NCI-H2227 (cell line): Measurements from ENCODE around the gene THBS4.

Source experiments
- DNase-seq: peaks from one replicate; lab custom pipeline; 2025; ENCODE audit not compliant: unreplicated experiment; lab: John Stamatoyannopoulos, UW

Gene THBS4

GRCh38 chr5:80034962-80035821 lies at the start of gene THBS4:
THBS4 (plus strand) TSS chr5:80035348; CDS start chr5:80035538, 190 bp downstream.
- DNase-seq: peak; percentile 16

GRCh38 chr5:79986260-79986659 lies 48.9 kb upstream of the THBS4 start:
- no peak for DNase-seq

- no peak for DNase-seq
Observed at GRCh38 chr5:79990205-79990597, 44.9 kb upstream of the THBS4 start.

- peak; percentile 94 for DNase-seq
Observed at GRCh38 chr5:79990598-79991507, 44.3 kb upstream of the THBS4 start, which contains the start of gene MTX3. MTX3 (minus strand) TSS chr5:79991262; CDS start chr5:79991238, 24 bp downstream.

GRCh38 chr5:79992891-79993657 lies 42.1 kb upstream of the THBS4 start:
- no peak for DNase-seq

GRCh38 chr5:79999722-80000121 lies 35.4 kb upstream of the THBS4 start:
- DNase-seq: no peak

- no peak for DNase-seq
Observed at GRCh38 chr5:80002677-80003076, 32.5 kb upstream of the THBS4 start.

GRCh38 chr5:80008995-80009765 lies 26.0 kb upstream of the THBS4 start:
- no peak for DNase-seq

- no peak for DNase-seq
Observed at GRCh38 chr5:80010754-80011392, 24.3 kb upstream of the THBS4 start.

- DNase-seq: no peak
Observed at GRCh38 chr5:80025069-80025468, 10.1 kb upstream of the THBS4 start.

GRCh38 chr5:80026841-80027240 lies 8.3 kb upstream of the THBS4 start:
- no peak for DNase-seq

- no peak for DNase-seq
Observed at GRCh38 chr5:80031109-80031508, 4.0 kb upstream of the THBS4 start.

GRCh38 chr5:80033513-80033912 lies 1.6 kb upstream of the THBS4 start:
- no peak for DNase-seq

- DNase-seq: no peak
Observed at GRCh38 chr5:80034559-80034958, 589 bp upstream of the THBS4 start.

GRCh38 chr5:80035839-80036238 lies 691 bp downstream of the THBS4 start:
- no peak for DNase-seq

- DNase-seq: no peak
Observed at GRCh38 chr5:80036615-80037014, 1.5 kb downstream of the THBS4 start.

- DNase-seq: no peak
Observed at GRCh38 chr5:80037366-80037765, 2.2 kb downstream of the THBS4 start.

- no peak for DNase-seq
Observed at GRCh38 chr5:80039650-80040049, 4.5 kb downstream of the THBS4 start.

GRCh38 chr5:80041527-80041926 lies 6.4 kb downstream of the THBS4 start:
- no peak for DNase-seq

- DNase-seq: no peak
Observed at GRCh38 chr5:80042330-80042729, 7.2 kb downstream of the THBS4 start.
